ENCODE measurements around the gene PBX1.
"Not testable (repeated sequence)": the region's sequence is repeated elsewhere in the genome, so short reads cannot be mapped to it uniquely, and the experiment has no call there.

Gene PBX1

GRCh38 chr1:164592634-164593033 is 33.6 kb downstream of the PBX1 start:
- no peak for DNase-seq

DNA sequence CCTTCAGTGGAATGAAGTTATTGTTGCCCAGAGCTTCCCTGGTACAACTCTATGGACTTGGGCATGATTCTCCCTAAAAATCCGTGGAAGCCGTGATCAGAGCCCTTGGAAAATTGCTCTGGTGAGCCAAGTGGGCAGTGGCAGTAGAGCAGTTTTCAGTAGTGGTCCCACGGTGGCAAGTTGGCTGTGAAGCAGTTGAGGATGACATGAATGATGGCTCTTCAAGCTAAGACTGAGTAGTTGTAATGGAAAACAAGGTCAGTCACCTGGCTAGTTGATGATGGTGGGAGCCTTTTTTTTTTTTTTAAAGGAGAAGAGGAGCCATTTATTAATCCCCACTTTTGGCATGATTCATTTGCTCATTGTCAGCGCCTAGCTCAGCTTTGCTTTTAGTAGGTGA is 36.2 kb downstream of the PBX1 start:
- DNase-seq: no peak

- DNase-seq: no peak
These were observed 37.2 kb downstream of the PBX1 start for GRCh38 chr1:164596172-164596571.

DNA sequence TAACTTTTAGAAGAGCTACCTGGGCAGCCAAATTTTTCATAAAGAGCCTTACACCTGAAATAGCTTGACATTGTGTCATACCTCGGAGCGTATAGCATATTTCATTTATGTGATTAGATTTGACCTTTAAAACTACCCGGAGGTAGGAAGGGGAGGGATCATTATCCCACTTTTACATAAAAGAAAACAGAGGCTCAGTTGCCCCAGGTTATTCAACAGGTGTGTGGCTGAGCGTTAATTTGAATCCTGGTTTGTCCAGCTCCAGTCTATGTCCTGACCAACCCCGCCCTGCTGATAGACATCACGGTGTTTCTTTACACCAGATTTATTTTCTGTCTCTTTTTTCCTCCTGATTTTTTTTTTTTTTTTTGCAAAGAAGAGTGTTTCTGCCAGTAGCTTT is 39.7 kb downstream of the PBX1 start:
- DNase-seq: no peak

DNA sequence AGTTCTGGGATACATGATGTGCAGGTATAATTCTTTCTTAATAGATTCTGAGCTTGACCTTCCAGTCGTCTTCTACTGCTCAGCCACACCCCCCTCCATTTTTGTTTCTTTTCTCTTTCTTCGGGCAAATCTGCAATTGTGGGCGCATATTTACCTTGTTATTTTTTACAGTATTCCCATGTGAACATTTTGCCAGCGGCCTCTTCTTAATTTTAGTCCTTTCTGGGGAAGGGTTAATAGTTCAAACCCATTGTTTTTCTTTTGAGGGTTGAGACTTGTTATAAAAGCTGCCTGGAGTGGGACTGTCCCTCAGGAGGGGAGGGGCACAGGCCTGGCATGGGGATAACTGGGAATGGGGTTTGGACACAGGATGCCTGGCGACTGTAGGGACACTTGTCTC is 40.3 kb downstream of the PBX1 start:
- DNase-seq: no peak

DNA sequence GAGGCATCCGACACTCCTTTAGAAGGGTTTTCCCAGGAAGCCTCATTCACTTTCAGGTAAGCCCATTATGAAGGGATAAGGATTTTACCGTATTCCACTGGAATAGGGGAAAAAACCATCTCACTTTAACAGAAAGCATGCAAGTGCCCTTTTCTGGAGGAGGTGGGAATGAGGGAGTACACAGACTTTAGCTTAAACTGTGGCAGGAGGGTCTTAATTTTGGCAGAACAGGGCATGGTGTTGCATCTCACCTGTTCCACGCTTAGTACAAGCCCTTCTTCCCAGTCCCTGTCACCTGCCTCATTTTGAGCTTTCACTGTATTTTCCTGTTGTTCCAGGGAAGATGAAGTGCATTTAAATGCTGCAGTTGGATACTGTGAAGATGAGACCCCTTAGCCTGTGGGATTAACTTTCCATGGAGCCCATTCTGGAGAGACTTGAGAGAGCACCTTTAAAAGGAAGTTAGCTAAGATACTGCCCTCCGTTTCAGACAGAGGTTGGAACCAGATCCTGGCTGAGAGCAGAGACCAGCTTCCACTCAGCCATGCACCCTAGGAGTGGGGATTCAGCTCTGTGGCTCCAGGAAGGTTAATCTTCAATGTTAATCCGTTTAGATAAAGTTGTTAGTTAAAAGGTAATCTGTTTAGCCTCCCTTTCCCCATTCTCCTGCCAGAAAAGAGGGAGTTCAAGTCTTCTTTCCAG is 42.6 kb downstream of the PBX1 start:
- no peak for DNase-seq

DNA sequence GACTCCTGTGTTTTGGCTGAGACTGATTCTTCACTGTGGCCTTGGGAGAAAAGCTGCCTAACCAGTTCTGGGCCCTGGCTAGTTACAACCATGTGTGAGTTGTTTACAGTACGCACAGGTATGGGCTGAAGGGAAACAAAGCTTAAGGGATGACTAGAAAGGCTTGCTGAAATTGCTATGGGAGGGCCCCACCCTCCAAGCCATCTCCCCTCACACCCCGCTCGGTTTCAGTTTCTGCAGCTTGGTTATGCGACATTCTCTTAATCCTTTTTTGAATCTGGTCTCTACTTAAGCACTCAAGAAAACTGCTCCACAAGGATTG is 43.1 kb downstream of the PBX1 start:
- DNase-seq: no peak

DNA sequence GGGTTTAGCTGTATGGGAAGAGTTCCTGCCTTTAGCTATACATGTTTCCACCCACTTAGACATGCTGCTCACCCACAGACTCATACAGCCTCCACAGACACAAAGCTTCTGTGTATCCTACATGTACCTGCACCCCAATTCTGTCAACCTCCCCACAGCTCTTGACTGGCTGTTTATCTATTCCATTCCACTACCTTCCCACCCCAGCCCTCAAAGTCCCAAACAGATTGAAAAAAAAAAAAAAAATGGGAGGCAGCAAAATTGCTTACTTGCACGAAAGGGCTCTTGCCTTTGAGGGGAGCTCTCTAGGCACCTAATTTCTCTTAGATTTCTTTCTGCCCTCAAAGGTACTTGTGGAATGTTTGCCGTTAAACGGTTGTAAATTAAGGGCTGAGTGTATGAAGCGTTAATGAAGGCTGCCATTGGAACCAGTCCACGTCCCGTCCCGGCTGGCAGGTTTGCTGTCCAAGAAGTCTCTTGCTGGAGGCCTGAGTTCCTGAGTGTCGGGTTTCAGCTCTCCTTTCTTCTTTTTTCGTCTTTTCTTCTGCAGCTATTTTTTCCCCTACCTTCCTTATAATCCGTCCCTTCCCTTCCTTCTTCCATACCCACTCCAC is 43.6 kb downstream of the PBX1 start:
- no peak for DNase-seq

- not testable (repeated sequence) for DNase-seq
These were observed 44.8 kb downstream of the PBX1 start for GRCh38 chr1:164603805-164604204.

GRCh38 chr1:164604541-164604940 is 45.6 kb downstream of the PBX1 start:
- no peak for DNase-seq

DNA sequence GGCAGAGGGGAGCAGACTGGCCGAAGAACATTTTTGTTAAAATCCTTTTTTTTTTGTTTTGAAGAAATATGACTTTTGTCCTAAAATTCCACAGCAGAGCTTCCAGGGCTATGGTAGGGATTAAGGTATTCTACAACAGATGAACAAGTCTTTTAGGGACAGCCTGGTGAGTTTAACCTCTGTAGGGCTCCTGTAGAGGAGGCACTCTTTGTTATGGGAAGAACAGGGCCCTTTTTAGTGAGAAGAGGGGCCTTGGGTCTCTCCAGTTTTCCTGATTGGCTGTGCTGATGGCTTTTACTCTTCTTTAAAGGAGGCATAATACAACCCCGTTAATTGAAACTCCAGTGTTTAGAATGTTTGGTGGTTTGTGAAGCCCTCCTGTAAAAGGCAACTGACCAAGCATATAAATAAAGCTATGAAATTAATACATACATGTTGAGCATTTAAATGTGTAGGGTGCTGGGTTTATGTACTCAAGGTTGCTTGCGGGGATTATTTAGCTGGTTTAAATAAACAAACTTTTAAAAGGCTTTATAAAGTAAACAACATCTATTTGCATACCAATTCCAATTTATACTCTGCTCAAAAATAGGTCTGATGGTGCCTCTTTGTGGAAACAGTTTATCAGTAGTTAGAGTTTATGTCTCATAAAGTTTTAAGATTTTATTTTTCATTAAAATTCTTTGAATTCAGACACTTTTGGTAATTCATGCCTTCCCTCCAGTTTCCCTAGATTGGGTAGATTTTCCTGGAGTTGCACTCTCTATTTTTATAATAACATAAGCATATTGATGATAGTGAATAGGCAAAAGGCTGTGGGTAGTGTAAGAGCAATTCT is 46.5 kb downstream of the PBX1 start:
- DNase-seq: no peak

DNA sequence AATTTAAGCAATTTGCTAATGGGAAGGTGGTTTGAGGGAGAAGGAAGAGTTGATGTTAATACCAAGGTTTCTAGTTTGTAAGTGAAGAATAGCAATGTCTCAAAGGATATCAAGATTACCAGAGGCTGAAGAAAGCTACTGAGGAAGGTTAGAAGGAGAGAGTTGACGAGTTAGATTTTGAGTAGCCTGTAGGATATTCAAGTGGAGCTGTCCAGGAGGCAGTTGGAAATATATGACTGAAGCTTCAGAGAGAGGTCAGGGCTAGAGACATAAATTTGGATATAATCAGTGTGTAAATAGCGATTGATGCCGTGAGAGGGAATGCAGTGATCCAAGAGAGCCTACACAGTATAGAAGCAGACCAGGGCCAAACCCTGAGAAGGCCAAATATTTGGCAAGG is 48.4 kb downstream of the PBX1 start:
- no peak for DNase-seq

GRCh38 chr1:164608651-164609057 is 49.7 kb downstream of the PBX1 start:
- no peak for DNase-seq

- DNase-seq: no peak
These were observed 50.1 kb downstream of the PBX1 start for GRCh38 chr1:164609089-164609488.

GRCh38 chr1:164610538-164611222 is 51.7 kb downstream of the PBX1 start:
- DNase-seq: no peak

DNA sequence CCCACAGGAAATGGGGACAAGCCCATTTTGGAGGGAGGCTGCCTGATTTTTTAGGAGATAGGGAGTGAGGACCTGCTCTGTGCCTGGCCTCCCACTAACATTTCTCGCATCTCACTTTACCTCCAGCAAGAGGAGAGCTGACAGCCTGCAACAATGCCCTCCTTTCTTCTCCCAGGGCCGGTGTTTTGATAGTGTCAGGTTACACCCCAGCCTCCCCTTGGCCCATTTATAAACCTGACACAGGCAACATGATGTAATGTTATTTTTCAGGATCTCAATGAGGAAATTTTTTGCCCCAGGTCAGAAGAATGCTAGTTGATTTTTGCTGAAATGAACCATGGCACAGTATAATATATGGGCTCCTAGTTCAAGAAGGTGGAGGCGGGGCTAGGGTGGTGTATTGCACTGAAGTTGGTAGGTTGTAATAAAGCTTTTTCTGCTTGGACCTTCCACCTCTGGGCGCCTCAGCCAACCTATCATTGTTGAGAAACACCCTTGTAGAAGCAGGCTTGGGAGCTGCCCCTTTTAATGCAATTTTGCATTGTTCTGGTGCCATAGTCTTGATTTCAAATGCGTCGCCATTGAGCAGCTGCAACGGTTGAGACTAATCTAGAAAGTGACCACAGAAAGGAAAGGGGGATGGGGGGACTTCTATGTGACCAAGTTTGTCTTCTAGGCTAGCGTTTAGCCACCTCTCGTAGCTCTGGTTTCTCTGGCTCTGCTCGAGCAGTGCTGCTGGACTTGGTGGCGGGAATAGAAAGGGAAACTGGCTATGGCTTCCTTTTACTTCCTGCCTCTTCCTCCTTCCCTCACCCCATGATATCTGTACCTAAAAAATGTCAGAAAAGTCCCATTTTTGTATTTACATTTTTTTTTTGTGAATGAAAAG is 53.0 kb downstream of the PBX1 start:
- no peak for DNase-seq

DNA sequence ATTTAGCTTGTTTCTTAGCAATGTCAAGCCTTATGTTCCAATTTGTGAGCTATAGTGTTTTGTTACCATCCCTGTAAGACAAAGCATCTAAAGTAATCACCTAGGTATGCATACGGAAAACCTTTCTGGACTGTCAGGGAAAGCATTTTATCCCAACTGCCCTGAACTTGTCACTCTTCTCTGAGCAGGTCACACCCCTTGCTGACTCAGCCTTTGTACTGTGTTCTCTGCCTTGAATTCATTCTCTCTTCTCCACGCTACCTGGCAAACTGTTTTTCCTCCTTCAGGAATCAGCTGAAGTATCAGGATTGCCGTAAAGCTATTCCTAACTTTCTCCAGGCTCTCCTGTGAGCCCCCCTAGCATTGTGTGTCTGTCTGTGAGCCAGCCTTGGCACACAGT is 54.2 kb downstream of the PBX1 start:
- no peak for DNase-seq

DNA sequence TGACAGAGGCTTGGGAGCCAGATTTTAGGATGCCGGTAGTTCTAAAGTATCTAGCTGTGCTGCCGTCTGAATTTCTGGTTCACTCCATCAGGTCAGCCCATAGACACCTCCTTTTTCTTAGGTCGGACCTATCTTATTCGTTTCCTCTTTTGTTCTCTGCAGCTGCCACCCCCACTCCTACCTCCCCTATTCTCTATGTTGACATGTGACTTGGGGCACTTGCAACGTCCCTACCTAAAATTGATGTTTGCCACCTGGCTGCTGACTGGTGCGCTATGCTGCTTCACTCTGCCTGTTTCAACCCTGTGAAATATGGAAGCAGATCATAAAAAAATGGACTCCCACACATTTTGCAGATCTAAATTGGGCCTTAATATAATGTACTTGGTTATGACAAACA is 55.3 kb downstream of the PBX1 start:
- no peak for DNase-seq

- DNase-seq: no peak
These were observed 58.6 kb downstream of the PBX1 start for GRCh38 chr1:164617377-164618201.

- no peak for DNase-seq
These were observed 59.2 kb downstream of the PBX1 start for GRCh38 chr1:164618202-164618564.

- DNase-seq: no peak
These were observed 60.2 kb downstream of the PBX1 start for GRCh38 chr1:164619006-164619784.

Data from T-helper 9 cell (primary cell).